Stimulated activated naive CD4-positive, alpha-beta T cell (primary cell): ENCODE measurements around the gene PSMD7.
A peak's percentile ranks its signal among the peaks of the same experiment; 100 is the strongest.
"Not testable (repeated sequence)": the region's sequence is repeated elsewhere in the genome, so short reads cannot be mapped to it uniquely, and the experiment has no call there.

Source experiments
- DNase-seq, 6 experiments: peaks; one replicate each; lab custom pipeline; 2025; lab: John Stamatoyannopoulos, UW

PSMD7 gene

DNA sequence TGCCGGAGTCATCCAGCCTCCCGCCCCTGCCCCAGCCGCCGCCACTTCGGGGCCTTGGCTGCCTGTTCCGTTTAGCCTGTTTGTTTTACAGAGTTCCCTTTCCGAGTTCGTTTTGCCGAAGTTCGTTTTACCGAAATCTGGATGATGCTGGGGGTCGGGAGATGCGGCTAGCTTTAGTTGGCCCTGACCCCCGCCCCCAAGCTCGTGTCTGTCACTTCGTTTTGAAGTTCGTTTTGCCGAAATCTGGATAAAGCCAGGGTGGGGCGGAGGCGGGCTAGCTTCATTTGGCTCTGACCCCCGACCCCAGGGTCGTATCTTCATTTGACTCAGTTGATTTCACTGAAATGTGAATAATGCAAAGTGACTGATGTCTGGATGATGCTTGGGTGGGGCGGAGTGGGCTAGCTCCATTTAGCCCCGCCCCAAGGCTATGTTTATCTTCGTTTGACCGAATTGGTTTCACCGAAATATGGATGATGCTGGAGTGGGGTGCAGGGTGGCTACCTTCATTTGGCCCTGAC, 591 bp downstream of the PSMD7 start:
- peak in 1 of 6 experiments; percentile 22 for DNase-seq

DNA sequence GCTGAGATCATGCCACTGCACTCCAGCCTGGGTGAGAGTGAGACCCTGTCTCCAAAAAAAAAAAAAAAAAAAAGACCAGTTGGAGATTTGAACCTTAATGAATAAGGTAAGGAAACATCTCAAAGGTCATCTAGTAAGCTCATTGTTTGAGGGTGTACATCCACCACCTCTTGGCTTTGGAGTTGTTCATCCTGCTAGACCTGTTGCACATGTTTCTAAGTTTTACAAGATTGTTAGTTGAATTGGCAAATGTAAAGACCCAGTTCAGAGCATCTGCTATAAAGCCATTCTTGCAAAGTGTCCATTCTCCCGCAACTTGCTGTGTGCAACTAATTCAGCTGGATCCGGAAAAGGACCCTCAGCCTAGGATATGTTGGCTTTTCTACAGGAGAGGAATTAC, 1.5 kb downstream of the PSMD7 start:
- no peak for DNase-seq

GRCh38 chr16:74302341-74302740, 5.7 kb downstream of the PSMD7 start:
- no peak for DNase-seq

- no peak for DNase-seq
Observed at GRCh38 chr16:74304164-74304834, 7.7 kb downstream of the PSMD7 start.

DNA sequence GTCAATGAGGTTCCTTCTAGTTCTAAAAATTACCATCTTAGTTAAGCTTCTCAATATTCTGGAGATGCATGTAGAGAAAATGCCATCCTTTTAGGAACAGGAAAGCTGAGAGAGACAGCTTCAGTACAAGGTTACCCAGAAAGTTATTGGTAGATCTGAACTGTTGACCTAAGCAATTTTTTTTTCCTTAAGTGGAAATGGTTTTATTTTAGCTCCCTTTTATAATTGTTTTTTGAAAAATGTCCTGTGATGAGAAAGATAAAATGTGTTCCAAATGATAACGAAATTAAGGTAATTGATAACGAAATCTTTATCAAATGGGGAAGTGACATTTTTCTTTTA, 8.2 kb downstream of the PSMD7 start:
- no peak for DNase-seq

GRCh38 chr16:74305281-74305680, 8.7 kb downstream of the PSMD7 start:
- DNase-seq = no peak

- DNase-seq = no peak
Observed at GRCh38 chr16:74305978-74306784, 9.6 kb downstream of the PSMD7 start.

DNA sequence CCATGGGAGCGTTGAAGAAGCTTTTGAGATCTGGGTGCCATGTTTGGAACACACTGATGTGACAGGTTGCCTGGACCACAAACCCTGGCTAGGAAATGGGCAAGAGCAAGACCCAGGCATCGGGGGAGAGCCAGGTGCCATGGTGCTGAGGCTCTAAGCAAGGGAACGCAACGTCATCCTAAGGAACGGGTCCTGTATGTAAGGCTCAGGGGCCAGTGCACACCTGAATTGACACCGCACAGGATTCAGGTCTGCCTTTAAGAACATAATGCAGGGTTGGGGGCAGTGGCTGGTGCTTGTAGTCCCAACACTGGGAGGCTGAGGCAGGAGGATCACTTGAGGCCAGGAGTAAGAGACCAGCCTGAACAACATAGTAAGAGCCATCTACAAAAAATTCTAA, 10.8 kb downstream of the PSMD7 start:
- DNase-seq = no peak

GRCh38 chr16:74309789-74310781, 13.5 kb downstream of the PSMD7 start:
- DNase-seq = peak in 4 of 6 experiments; percentile 2 to 28 (median 12)

- DNase-seq = no peak
Observed at GRCh38 chr16:74315059-74315458, 18.4 kb downstream of the PSMD7 start.

- no peak for DNase-seq
Observed at GRCh38 chr16:74320707-74321106, 24.1 kb downstream of the PSMD7 start.

DNA sequence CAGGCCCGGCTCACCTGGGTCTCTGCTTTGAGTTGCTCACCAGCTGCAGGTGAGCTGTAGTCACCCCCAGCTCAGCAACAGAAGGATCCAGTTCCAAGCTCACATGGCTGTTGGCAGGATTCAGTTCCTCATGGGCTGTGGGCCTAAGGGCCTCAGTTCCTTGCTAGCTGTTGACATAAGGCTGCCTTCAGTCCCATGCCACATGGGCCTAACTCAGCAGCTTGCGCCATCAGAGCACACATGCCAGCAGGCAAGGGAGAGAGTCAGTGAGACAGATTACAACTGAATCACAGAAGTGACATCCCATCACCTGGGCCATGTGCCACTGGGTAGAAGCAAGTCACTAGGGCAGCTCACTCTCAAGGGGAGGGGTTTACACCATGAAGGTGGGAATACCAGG, 24.7 kb downstream of the PSMD7 start:
- no peak for DNase-seq

GRCh38 chr16:74322301-74322710, 25.7 kb downstream of the PSMD7 start:
- no peak for DNase-seq

- not testable (repeated sequence) for DNase-seq
Observed at GRCh38 chr16:74324777-74325176, 28.2 kb downstream of the PSMD7 start.

DNA sequence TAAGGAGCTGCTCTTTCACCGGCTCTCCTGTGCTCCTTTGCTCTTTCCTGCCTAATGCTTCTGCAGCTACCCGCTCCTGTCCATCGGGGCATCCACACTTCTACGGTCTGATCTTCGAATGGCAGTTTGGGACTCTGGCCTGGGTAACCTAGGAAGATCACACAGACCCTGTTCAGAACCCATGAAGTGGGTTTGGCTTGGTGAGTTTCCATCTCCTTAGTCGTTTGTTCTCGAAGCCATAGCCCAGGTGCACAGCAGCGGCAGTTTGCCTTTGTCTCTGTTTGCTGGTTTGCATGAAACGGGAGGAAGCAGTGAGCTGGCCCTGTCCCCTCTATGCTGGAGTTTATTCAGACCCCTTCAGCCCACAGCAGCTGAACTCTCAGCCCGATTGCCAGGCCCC, 29.0 kb downstream of the PSMD7 start:
- DNase-seq = no peak

DNA sequence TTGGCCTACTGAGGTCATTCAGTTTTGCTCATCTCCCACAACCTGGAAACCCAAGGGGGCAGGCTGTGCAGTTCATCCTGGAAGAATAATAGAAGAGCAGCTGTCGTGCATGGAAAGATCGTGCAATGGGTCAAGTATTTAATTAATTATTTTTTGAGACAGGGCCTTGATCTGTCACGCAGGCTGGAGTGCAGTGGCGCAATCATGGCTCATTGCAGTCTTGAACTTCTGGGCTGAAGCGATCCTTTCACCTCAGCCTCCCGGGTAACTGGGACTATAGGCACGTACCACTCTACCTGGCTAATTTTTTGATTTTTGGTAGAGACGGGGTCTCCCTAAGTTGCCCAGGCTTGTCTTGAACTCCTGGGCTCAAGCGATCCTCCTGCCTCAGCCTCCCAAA, 31.7 kb downstream of the PSMD7 start:
- DNase-seq = not testable (repeated sequence)

DNA sequence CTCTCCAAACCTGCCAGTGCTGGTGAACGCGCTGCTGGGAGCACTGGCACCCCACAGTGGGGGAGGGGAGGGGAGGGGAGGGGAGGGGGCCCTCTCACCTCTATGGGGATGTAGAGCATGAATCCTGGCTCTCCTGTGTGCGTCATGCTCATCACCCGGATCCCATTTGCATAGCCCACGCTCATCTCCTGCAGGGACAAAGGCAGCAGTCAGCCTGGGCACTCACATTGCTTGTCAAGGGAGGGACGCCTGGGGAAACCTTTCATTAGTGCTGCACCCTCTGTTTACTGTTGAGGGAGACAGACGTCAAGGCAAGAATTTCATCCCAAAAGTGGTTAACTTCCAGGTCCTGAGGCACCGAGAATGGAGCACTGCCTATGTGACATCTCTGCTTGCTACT, 35.9 kb downstream of the PSMD7 start:
- not testable (repeated sequence) for DNase-seq

DNA sequence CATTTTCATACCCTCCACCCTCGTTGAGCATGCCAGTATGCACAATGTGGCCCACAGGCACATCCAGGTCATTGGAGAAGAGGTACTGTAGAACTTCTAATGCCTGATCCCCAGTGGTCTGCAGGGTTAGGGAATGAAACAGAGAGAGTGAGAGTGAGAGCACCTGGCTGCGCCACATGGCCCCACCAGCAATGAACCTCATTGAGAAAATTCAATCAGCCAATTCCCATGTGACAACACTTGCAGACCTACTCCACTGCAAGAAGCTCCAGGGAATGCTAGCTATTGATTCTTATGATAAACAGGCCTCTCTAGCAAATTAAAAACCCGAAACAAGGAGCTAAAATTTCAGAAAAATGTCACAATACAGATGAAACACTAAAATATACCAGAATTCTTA, 40.9 kb downstream of the PSMD7 start:
- DNase-seq = not testable (repeated sequence)

- not testable (repeated sequence) for DNase-seq
Observed at GRCh38 chr16:74339226-74339625, 42.6 kb downstream of the PSMD7 start.

GRCh38 chr16:74353038-74353437, 56.4 kb downstream of the PSMD7 start:
- not testable (repeated sequence) for DNase-seq
